ENCODE results near the gene TBC1D22A.

The TBC1D22A gene

GRCh38 chr22:46854125-46854870 is 91.8 kb downstream of the TBC1D22A start:
- no peak overlapping the region for H3K4me3 ChIP-seq (ENCODE audit: low read length)
- no peak for TF ChIP-seq ZNF274 (IDR thresholded peaks at IDR 0.05; ENCODE audit: low read depth, low read length)

GRCh38 chr22:46855681-46856080 is 93.2 kb downstream of the TBC1D22A start:
- no peak overlapping the region for H3K4me3 ChIP-seq (ENCODE audit: low read length)
- no peak for TF ChIP-seq ZNF274 (IDR thresholded peaks at IDR 0.05; ENCODE audit: low read depth, low read length)

GRCh38 chr22:46856661-46857060 is 94.2 kb downstream of the TBC1D22A start:
- TF ChIP-seq ZNF274 (IDR thresholded peaks at IDR 0.05; ENCODE audit: low read depth, low read length), result no peak

GRCh38 chr22:46857142-46857884 is 94.9 kb downstream of the TBC1D22A start:
- TF ChIP-seq ZNF274 (IDR thresholded peaks at IDR 0.05; ENCODE audit: low read depth, low read length), result no peak

More at GRCh38 chr22:46856661-46857060, 94.2 kb downstream of the TBC1D22A start:
- H3K4me3 ChIP-seq (ENCODE audit: low read length), result no peak overlapping the region

GRCh38 chr22:46857885-46858143 is 95.4 kb downstream of the TBC1D22A start:
- TF ChIP-seq ZNF274 (IDR thresholded peaks at IDR 0.05; ENCODE audit: low read depth, low read length), result no peak
- no peak overlapping the region for H3K4me3 ChIP-seq (ENCODE audit: low read length)

More at GRCh38 chr22:46857142-46857884, 94.9 kb downstream of the TBC1D22A start:
- H3K4me3 ChIP-seq (ENCODE audit: low read length), result no peak overlapping the region

- H3K4me3 ChIP-seq (ENCODE audit: low read length), result no peak overlapping the region
- no peak for TF ChIP-seq ZNF274 (IDR thresholded peaks at IDR 0.05; ENCODE audit: low read depth, low read length)
Measured at GRCh38 chr22:46858181-46858771, 95.8 kb downstream of the TBC1D22A start.

GRCh38 chr22:46860562-46860961 is 98.1 kb downstream of the TBC1D22A start:
- H3K4me3 ChIP-seq (ENCODE audit: low read length), result no peak overlapping the region
- no peak for TF ChIP-seq ZNF274 (IDR thresholded peaks at IDR 0.05; ENCODE audit: low read depth, low read length)

GRCh38 chr22:46861468-46862367 is 99.3 kb downstream of the TBC1D22A start:
- no peak for TF ChIP-seq ZNF274 (IDR thresholded peaks at IDR 0.05; ENCODE audit: low read depth, low read length)
- no peak overlapping the region for H3K4me3 ChIP-seq (ENCODE audit: low read length)

GRCh38 chr22:46862418-46863324 is 100.2 kb downstream of the TBC1D22A start:
- no peak for TF ChIP-seq ZNF274 (IDR thresholded peaks at IDR 0.05; ENCODE audit: low read depth, low read length)
- H3K4me3 ChIP-seq (ENCODE audit: low read length), result no peak overlapping the region

GRCh38 chr22:46863794-46864193 is 101.3 kb downstream of the TBC1D22A start:
- no peak for TF ChIP-seq ZNF274 (IDR thresholded peaks at IDR 0.05; ENCODE audit: low read depth, low read length)

GRCh38 chr22:46864314-46865051 is 102.0 kb downstream of the TBC1D22A start:
- no peak overlapping the region for H3K4me3 ChIP-seq (ENCODE audit: low read length)
- no peak for TF ChIP-seq ZNF274 (IDR thresholded peaks at IDR 0.05; ENCODE audit: low read depth, low read length)

More at GRCh38 chr22:46863794-46864193, 101.3 kb downstream of the TBC1D22A start:
- H3K4me3 ChIP-seq (ENCODE audit: low read length), result no peak overlapping the region

- no peak for TF ChIP-seq ZNF274 (IDR thresholded peaks at IDR 0.05; ENCODE audit: low read depth, low read length)
- no peak overlapping the region for H3K4me3 ChIP-seq (ENCODE audit: low read length)
Measured at GRCh38 chr22:46865052-46865434, 102.6 kb downstream of the TBC1D22A start.
